IPS-15b (cell line): Measurements from ENCODE around the gene SPAG16.

Experiments used
- H3K27me3 ChIP-seq: one replicate; pipeline ENCODE4 v1.6.1; 2013; ENCODE audit warnings: low read length; ENCODE audit not compliant: control insufficient read depth, insufficient read depth
- H3K36me3 ChIP-seq: one replicate; pipeline ENCODE4 v1.6.1; 2013; ENCODE audit warnings: low read length; ENCODE audit not compliant: control insufficient read depth, insufficient read depth
- H3K4me1 ChIP-seq: one replicate; pipeline ENCODE4 v1.6.1; 2013; ENCODE audit warnings: mild to moderate bottlenecking, low read length; ENCODE audit not compliant: control insufficient read depth, insufficient read depth
- H3K4me3 ChIP-seq: one replicate; pipeline ENCODE4 v1.5.1; 2013; ENCODE audit warnings: low read depth, low read length
- H3K9ac ChIP-seq: one replicate; pipeline ENCODE4 v1.6.1; 2013; ENCODE audit warnings: low read depth, mild to moderate bottlenecking, low read length
- H3K9me3 ChIP-seq: one replicate; pipeline ENCODE4 v1.6.1; 2013; ENCODE audit warnings: mild to moderate bottlenecking, low read length; ENCODE audit not compliant: control insufficient read depth, insufficient read depth

Gene SPAG16

GRCh38 chr2:213792045-213792444 lies 507.8 kb downstream of the SPAG16 start:
- Histone ChIP-seq H3K9me3 (no peaks in the 10 kb centered on the region), H3K4me3 (no peak overlapping the region), H3K36me3 (no peaks in the 10 kb centered on the region), H3K27me3 (no peaks in the 10 kb centered on the region), H3K9ac (no peak overlapping the region), H3K4me1 (peaks cover 3% of the 10 kb centered on the region)

GRCh38 chr2:213806125-213806726 lies 522.0 kb downstream of the SPAG16 start:
- Histone ChIP-seq H3K27me3 (no peaks in the 10 kb centered on the region), H3K4me1 (no peaks in the 10 kb centered on the region), H3K9ac (no peak overlapping the region), H3K36me3 (no peaks in the 10 kb centered on the region), H3K4me3 (no peak overlapping the region), H3K9me3 (no peaks in the 10 kb centered on the region)

- Histone ChIP-seq H3K9ac (no peak overlapping the region), H3K27me3 (no peaks in the 10 kb centered on the region), H3K4me1 (no peaks in the 10 kb centered on the region), H3K9me3 (no peaks in the 10 kb centered on the region), H3K4me3 (no peak overlapping the region), H3K36me3 (no peaks in the 10 kb centered on the region)
Measured at GRCh38 chr2:213816583-213816982, 532.3 kb downstream of the SPAG16 start.

- Histone ChIP-seq H3K9ac (no peak overlapping the region), H3K4me3 (no peak overlapping the region), H3K4me1 (no peaks in the 10 kb centered on the region), H3K27me3 (no peaks in the 10 kb centered on the region), H3K36me3 (no peaks in the 10 kb centered on the region), H3K9me3 (no peaks in the 10 kb centered on the region)
Measured at GRCh38 chr2:213818436-213818835, 534.2 kb downstream of the SPAG16 start.

GRCh38 chr2:213834331-213834730 lies 550.1 kb downstream of the SPAG16 start:
- H3K4me3 ChIP-seq, result no peak overlapping the region
- H3K9me3 ChIP-seq, result no peaks in the 10 kb centered on the region
- H3K27me3 ChIP-seq, result no peaks in the 10 kb centered on the region
- H3K36me3 ChIP-seq, result no peaks in the 10 kb centered on the region
- no peaks in the 10 kb centered on the region for H3K4me1 ChIP-seq
- no peak overlapping the region for H3K9ac ChIP-seq

- no peak overlapping the region for H3K4me3 ChIP-seq
- no peaks in the 10 kb centered on the region for H3K27me3 ChIP-seq
- H3K9me3 ChIP-seq, result no peaks in the 10 kb centered on the region
- no peaks in the 10 kb centered on the region for H3K4me1 ChIP-seq
- H3K36me3 ChIP-seq, result no peaks in the 10 kb centered on the region
- H3K9ac ChIP-seq, result no peak overlapping the region
Measured at GRCh38 chr2:213834746-213835145, 550.5 kb downstream of the SPAG16 start.

- Histone ChIP-seq H3K27me3 (no peaks in the 10 kb centered on the region), H3K9ac (no peak overlapping the region), H3K4me1 (no peaks in the 10 kb centered on the region), H3K4me3 (no peak overlapping the region), H3K36me3 (no peaks in the 10 kb centered on the region), H3K9me3 (no peaks in the 10 kb centered on the region)
Measured at GRCh38 chr2:213846856-213847255, 562.6 kb downstream of the SPAG16 start.

- H3K36me3 ChIP-seq, result no peaks in the 10 kb centered on the region
- H3K27me3 ChIP-seq, result no peaks in the 10 kb centered on the region
- no peak overlapping the region for H3K4me3 ChIP-seq
- H3K9me3 ChIP-seq, result no peaks in the 10 kb centered on the region
- no peak overlapping the region for H3K9ac ChIP-seq
- no peaks in the 10 kb centered on the region for H3K4me1 ChIP-seq
Measured at GRCh38 chr2:213847316-213847715, 563.1 kb downstream of the SPAG16 start.

GRCh38 chr2:213848631-213849030 lies 564.4 kb downstream of the SPAG16 start:
- no peaks in the 10 kb centered on the region for H3K36me3 ChIP-seq
- H3K9me3 ChIP-seq, result no peaks in the 10 kb centered on the region
- H3K9ac ChIP-seq, result no peak overlapping the region
- H3K4me1 ChIP-seq, result no peaks in the 10 kb centered on the region
- H3K4me3 ChIP-seq, result no peak overlapping the region
- H3K27me3 ChIP-seq, result no peaks in the 10 kb centered on the region

- Histone ChIP-seq H3K4me1 (no peaks in the 10 kb centered on the region), H3K9ac (no peak overlapping the region), H3K9me3 (no peaks in the 10 kb centered on the region), H3K4me3 (no peak overlapping the region), H3K36me3 (no peaks in the 10 kb centered on the region), H3K27me3 (no peaks in the 10 kb centered on the region)
Measured at GRCh38 chr2:213861638-213862037, 577.4 kb downstream of the SPAG16 start.

- Histone ChIP-seq H3K9me3 (no peaks in the 10 kb centered on the region), H3K4me1 (no peaks in the 10 kb centered on the region), H3K27me3 (no peaks in the 10 kb centered on the region)
Measured at GRCh38 chr2:213862407-213863076, 578.3 kb downstream of the SPAG16 start.

GRCh38 chr2:213863541-213863940 lies 579.3 kb downstream of the SPAG16 start:
- Histone ChIP-seq H3K36me3 (no peaks in the 10 kb centered on the region), H3K9ac (no peak overlapping the region), H3K4me1 (no peaks in the 10 kb centered on the region), H3K4me3 (no peak overlapping the region), H3K9me3 (no peaks in the 10 kb centered on the region), H3K27me3 (no peaks in the 10 kb centered on the region)

More at GRCh38 chr2:213862407-213863076, 578.3 kb downstream of the SPAG16 start:
- H3K36me3 ChIP-seq, result no peaks in the 10 kb centered on the region
- H3K9ac ChIP-seq, result no peak overlapping the region
- no peak overlapping the region for H3K4me3 ChIP-seq
